ENCODE results near the gene MYADML2. TPM values are rescaled to one million over a fixed set of nuclear protein-coding genes. Genes with fewer than 3 reads are reported as not detected.
"Not testable (repeated sequence)": the region's sequence is repeated elsewhere in the genome, so short reads cannot be mapped to it uniquely, and the experiment has no call there.

MYADML2 gene
- total RNA-seq, 2 experiments from 2014 or later: not detected

GRCh38 chr17:81960130-81960958 is 13.3 kb upstream of the MYADML2 start:
- H3K27me3 Mint-ChIP-seq: peaks cover 47% of the 10 kb centered on the region
- H3K4me1 Mint-ChIP-seq: no peaks in the 10 kb centered on the region
- H3K36me3 Mint-ChIP-seq: no peaks in the 10 kb centered on the region
- H3K27ac Mint-ChIP-seq: no peak overlapping the region
- H3K4me3 Mint-ChIP-seq: no peak overlapping the region
- CTCF ChIA-PET: interaction anchor here (0.7 to 2.7 kb wide), 42 partner anchors 8 to 393 kb away, joined by 3 to 181 read pairs (median 5); partner anchors contain the start of genes ASPSCR1, CENPX, DCXR and DUS1L
- ATAC-seq (no peak), DNase-seq (no peak)
- H3K9me3 Mint-ChIP-seq (ENCODE audit: low read depth): no peaks in the 10 kb centered on the region

DNA sequence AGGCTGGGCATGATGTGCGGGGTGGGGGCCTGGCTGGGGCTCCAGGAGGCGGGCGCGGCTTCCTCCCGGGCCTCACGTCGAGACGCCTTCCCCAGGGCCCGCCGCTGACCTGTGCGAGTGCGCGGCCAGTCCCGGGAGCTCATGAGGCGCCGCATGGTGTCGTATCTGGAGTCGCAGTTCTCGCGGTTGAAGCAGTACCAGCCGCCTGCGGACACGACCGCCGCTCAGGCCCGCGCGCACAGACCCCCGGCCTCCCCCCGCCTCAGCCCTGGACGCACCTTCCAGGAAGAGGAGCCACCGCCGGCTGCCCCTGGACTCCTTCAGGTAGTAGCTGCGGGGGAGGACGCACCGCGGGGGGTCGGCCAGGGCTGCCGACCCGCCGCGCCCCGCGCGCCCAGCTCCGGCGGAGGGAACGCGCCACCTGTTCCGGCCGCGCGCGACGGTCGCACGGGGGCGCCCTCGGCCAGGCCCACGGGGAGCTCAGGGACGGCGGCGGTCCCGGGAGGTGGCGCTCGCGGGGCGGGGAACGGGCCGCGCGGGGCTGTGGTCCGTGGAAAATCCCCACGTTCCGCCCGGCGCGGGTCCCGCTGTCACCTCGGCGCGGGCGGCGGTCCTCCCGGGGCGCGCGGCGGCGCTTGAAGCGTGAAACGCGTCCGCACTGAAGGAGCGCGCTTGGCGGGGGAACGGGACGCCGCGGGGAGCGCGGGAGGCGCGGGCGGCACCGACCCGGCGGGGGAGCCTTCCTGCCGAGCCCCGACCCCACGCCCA is 12.5 kb upstream of the MYADML2 start:
- Mint-ChIP-seq H3K9me3 (ENCODE audit: low read depth) (no peaks in the 10 kb centered on the region), H3K27ac (no peak overlapping the region), H3K27me3 (peaks cover 41% of the 10 kb centered on the region), H3K36me3 (no peaks in the 10 kb centered on the region), H3K4me3 (no peak overlapping the region), H3K4me1 (no peaks in the 10 kb centered on the region)
- peak; percentile 75 for DNase-seq
- peak; percentile 96 for ATAC-seq
- CTCF ChIA-PET: interaction anchor here (0.6 to 2.7 kb wide), 54 partner anchors 9 to 392 kb away, joined by 3 to 181 read pairs (median 5); partner anchors contain the start of genes ASPSCR1, CCDC57, CENPX and DCXR

- CTCF ChIA-PET: interaction anchor here (0.6 to 2.7 kb wide), 50 partner anchors 8 to 257 kb away, joined by 3 to 181 read pairs (median 5); partner anchors contain the start of genes ASPSCR1, CCDC57, CENPX and DCXR
- ATAC-seq: no peak
- Mint-ChIP-seq H3K4me1 (no peaks in the 10 kb centered on the region), H3K9me3 (ENCODE audit: low read depth) (no peaks in the 10 kb centered on the region), H3K27me3 (peaks cover 34% of the 10 kb centered on the region), H3K27ac (no peak overlapping the region), H3K4me3 (no peak overlapping the region), H3K36me3 (no peaks in the 10 kb centered on the region)
- DNase-seq: no peak
These were observed 11.8 kb upstream of the MYADML2 start for GRCh38 chr17:81958633-81959342.

DNA sequence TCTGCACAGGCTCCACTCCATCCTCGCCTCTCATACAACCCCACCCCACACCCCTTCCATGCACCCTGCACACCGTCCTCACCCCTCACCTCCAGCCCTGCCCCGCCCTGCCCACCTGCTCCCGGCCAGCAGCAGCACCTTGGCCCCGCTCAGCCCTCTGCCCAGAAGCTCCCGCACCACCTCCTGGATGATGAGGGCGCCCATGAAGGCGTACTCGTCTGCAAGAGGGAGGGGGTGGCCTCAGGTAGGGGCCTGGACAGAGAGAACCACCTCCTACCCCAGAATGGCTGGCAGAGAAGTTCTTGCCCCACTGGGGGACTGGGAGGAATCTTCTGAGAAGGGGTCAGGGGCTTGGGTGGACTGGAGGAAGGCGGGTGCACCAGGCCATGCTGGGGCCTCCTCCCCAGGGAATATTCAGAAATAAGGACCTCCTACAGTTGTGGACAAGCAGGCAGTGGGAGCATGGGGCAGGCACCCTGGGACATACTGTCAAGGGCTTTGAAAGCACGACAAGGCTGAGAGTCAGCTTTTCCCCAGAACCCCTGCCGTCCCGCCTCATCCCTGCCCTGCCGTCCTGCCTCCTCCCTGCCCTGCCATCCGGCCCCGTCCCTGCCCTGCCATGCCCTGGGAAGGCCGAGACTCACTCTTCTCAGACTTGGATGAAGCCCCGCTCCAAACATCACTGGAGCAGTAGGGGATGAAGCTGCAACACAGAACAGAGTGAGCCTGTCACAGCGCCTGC is 10.8 kb upstream of the MYADML2 start:
- no peak overlapping the region for H3K4me3 Mint-ChIP-seq
- H3K9me3 Mint-ChIP-seq (ENCODE audit: low read depth): no peaks in the 10 kb centered on the region
- CTCF ChIA-PET: no interaction called here
- no peaks in the 10 kb centered on the region for H3K4me1 Mint-ChIP-seq
- peaks cover 25% of the 10 kb centered on the region for H3K27me3 Mint-ChIP-seq
- H3K27ac Mint-ChIP-seq: no peak overlapping the region
- H3K36me3 Mint-ChIP-seq: no peaks in the 10 kb centered on the region
- no peak for ATAC-seq
- no peak for DNase-seq

GRCh38 chr17:81956607-81957589 is 9.9 kb upstream of the MYADML2 start:
- no peak for ATAC-seq
- Mint-ChIP-seq H3K27ac (no peak overlapping the region), H3K9me3 (ENCODE audit: low read depth) (no peaks in the 10 kb centered on the region), H3K4me3 (no peak overlapping the region), H3K27me3 (peaks cover 17% of the 10 kb centered on the region), H3K4me1 (no peaks in the 10 kb centered on the region), H3K36me3 (no peaks in the 10 kb centered on the region)
- DNase-seq: no peak
- CTCF ChIA-PET: no interaction called here

- ATAC-seq: no peak
These were observed 8.9 kb upstream of the MYADML2 start for GRCh38 chr17:81955756-81956544.

GRCh38 chr17:81955058-81955681 is 8.1 kb upstream of the MYADML2 start:
- Mint-ChIP-seq H3K4me3 (no peak overlapping the region), H3K36me3 (no peaks in the 10 kb centered on the region), H3K4me1 (no peaks in the 10 kb centered on the region), H3K27ac (no peak overlapping the region), H3K9me3 (ENCODE audit: low read depth) (no peaks in the 10 kb centered on the region), H3K27me3 (peaks cover 24% of the 10 kb centered on the region)
- ATAC-seq: no peak
- no peak for DNase-seq
- CTCF ChIA-PET: interaction anchor here (1.2 to 3.3 kb wide), 3 partner anchors 13 to 75 kb away, joined by 5 to 14 read pairs (median 5); partner anchors contain the start of gene CENPX

More at GRCh38 chr17:81955756-81956544, 8.9 kb upstream of the MYADML2 start:
- Mint-ChIP-seq H3K27me3 (peaks cover 20% of the 10 kb centered on the region), H3K27ac (no peak overlapping the region), H3K4me3 (no peak overlapping the region), H3K9me3 (ENCODE audit: low read depth) (no peaks in the 10 kb centered on the region), H3K4me1 (no peaks in the 10 kb centered on the region), H3K36me3 (no peaks in the 10 kb centered on the region)
- DNase-seq: no peak
- CTCF ChIA-PET: interaction anchor here (1.2 kb wide), 1 partner anchor 74 kb away, joined by 5 read pairs; no protein-coding TSS in a partner anchor

- Mint-ChIP-seq H3K4me3 (no peak overlapping the region), H3K27ac (no peak overlapping the region), H3K36me3 (no peaks in the 10 kb centered on the region), H3K27me3 (peaks cover 24% of the 10 kb centered on the region), H3K9me3 (ENCODE audit: low read depth) (no peaks in the 10 kb centered on the region), H3K4me1 (no peaks in the 10 kb centered on the region)
- CTCF ChIA-PET: interaction anchor here (1.1 to 3.3 kb wide), 5 partner anchors 14 to 251 kb away, joined by 3 to 14 read pairs (median 5); partner anchors contain the start of genes CENPX and MRPL12
- DNase-seq: no peak
- ATAC-seq: no peak
These were observed 7.4 kb upstream of the MYADML2 start for GRCh38 chr17:81954131-81955057.

- CTCF ChIA-PET: interaction anchor here (1.1 to 3.3 kb wide), 4 partner anchors 66 to 250 kb away, joined by 3 to 14 read pairs (median 4); partner anchors contain the start of genes CENPX and MRPL12
- not testable (repeated sequence) for H3K4me3 Mint-ChIP-seq; H3K9me3 Mint-ChIP-seq (ENCODE audit: low read depth); H3K27ac Mint-ChIP-seq; ATAC-seq; DNase-seq; H3K4me1 Mint-ChIP-seq; H3K36me3 Mint-ChIP-seq
- peaks cover 17% of the 10 kb centered on the region for H3K27me3 Mint-ChIP-seq
These were observed 6.4 kb upstream of the MYADML2 start for GRCh38 chr17:81953443-81953842.

DNA sequence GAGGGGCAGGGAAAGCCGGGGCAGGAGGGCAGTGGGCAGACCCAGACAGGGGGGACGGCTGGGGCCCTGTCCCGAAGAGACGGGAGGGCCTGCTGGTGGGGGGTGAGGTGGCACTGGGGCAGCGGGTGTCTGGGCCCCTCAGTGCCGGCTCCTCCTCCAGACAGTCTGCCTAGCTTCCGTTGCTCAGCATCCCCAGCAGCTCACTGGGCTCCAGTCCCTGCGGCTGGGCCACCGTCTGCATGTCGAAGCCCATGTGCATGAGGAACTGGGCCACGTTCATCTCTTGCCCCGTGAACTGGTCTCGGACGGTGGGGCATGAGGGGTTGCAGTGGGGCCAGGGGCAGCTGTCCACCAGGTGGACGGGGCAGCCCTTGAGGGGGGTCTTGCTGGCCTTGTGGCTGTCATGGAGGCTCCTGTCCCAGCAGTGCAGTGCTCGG is 5.8 kb upstream of the MYADML2 start:
- Mint-ChIP-seq H3K36me3 (no peaks in the 10 kb centered on the region), H3K9me3 (ENCODE audit: low read depth) (no peaks in the 10 kb centered on the region), H3K4me3 (no peak overlapping the region), H3K27me3 (peaks cover 14% of the 10 kb centered on the region), H3K27ac (no peak overlapping the region), H3K4me1 (no peaks in the 10 kb centered on the region)
- no peak for ATAC-seq
- CTCF ChIA-PET: interaction anchor here (1.6 to 3.3 kb wide), 3 partner anchors 69 to 250 kb away, joined by 3 to 14 read pairs (median 4); partner anchors contain the start of genes CENPX and MRPL12
- DNase-seq: no peak

Data from activated CD8-positive, alpha-beta memory T cell treated with anti-CD3 and anti-CD28 coated beads, Interleukin-2, amount 10 ng/mL, durations not matched to agents 7 days and 5 days (primary cell).